ENCODE data around the gene SLC6A11.

The SLC6A11 gene

DNA sequence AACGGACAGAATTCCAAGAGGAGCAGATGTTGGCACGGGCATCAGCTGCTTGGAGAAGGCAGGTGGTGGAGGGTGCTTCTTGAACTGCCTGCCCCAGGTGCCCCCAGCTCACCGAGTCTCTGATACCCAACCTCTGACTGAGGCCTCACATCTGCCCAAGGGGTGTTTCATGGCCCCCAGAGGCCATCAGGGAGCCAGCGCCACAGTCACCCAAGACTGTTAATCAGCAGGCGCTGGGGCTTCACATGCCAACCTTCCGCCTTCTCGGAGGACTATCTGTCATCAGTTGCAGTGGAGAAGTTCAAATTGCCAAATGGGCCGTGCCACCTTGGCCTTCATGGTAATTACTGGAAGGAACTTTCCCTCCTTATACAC, 114.6 kb downstream of the SLC6A11 start:
- DNase-seq (ENCODE audit: low read depth), result no peak

DNA sequence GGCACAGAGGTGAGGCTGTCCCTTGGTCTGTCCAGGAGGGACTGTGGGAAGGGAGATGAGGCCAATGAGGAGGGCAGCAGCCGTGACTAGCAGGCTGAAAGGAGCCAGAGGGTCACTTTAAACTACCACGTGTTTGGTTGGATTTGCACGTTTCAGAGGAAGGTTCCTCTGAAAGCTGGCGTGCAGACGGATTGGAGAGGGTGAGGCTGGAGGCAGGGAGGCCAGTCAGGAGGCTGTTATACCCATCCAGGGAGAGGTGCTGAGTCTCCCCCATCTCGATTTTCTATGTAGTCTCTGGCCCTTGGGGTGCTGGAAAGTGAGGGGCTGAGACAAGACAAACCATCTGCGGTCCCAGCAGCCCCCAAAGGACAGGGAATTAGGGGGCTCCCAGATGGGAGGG, 116.6 kb downstream of the SLC6A11 start:
- no peak for DNase-seq (ENCODE audit: low read depth)

DNA sequence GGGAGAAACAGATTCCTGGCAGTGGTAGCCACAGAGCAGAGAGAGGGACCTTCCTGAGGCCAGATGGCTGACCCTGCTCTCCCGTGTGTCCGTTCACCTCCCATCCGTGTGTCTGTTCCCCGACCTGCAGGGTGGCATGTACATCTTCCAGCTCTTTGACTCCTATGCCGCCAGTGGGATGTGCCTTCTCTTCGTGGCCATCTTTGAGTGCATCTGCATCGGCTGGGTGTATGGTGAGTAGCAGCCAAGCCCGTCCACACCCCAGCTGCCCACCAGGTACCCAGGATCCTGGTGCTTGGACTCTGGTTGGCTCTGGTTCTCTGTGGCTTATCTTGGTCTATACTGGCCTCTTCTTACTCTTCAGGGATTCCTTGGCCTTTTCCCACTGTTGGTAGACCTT, 117.0 kb downstream of the SLC6A11 start:
- no peak for DNase-seq (ENCODE audit: low read depth)

DNA sequence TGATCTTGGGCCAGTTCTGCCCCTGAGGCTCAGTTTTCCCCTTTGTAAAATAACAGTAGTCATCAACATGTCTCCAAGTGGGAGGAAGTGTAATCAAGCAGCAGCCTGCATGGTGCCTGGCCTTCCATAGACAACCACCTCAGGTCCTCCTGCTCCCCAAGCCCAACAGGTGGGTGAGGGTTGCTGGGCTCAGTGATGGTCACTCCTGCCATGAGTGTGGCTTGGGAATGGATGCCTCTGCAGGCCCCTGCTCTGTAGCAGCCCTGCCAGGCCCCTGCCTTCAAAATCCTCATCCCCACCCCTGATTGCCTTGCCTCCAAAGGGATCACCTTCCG, 117.4 kb downstream of the SLC6A11 start:
- DNase-seq (ENCODE audit: low read depth), result no peak

DNA sequence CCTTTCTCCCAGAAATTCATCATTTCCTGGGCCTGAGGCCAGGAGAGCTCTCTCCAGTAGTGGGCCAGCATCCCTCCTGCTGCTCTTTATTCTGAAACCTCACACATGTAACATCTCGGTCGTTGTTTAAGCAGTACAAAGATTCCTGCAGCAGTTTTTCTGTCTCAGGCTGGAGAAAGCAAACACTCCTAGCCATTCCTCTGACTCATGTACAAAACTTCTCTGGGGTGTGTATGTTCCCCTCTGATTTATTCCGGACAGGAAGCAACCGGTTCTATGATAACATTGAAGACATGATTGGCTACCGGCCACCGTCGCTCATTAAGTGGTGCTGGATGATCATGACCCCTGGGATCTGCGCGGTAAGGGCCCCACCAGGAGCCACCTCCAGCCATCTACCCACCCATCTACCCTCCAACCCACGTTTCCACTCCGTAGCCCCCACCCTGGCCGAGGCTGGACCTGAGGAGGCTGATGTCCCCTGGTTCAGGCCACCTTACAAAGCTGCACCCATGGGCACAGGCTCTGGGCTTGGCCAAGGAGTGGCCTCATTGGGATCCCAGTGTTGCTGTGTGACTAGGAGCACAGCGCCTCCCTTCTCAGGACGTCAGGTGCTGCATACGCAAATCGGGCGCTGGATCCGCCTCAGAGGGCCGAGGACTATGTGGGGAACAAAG, 117.9 kb downstream of the SLC6A11 start:
- DNase-seq (ENCODE audit: low read depth), result peak; percentile 47

DNA sequence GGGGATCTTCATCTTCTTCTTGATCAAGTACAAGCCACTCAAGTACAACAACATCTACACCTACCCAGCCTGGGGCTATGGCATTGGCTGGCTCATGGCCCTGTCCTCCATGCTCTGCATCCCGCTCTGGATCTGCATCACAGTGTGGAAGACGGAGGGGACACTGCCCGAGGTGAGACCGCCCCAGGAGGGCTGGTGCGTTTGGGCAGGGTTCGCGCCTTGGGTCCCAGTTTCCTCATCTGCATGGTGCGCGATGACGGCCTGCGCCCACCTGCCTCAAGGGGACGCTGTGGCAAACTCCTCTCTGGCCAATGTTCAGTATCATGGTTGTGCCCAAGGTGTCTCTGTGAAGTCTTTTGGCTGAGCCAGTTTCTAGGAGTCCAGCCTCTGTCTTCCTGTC, 119.0 kb downstream of the SLC6A11 start:
- no peak for DNase-seq (ENCODE audit: low read depth)

DNA sequence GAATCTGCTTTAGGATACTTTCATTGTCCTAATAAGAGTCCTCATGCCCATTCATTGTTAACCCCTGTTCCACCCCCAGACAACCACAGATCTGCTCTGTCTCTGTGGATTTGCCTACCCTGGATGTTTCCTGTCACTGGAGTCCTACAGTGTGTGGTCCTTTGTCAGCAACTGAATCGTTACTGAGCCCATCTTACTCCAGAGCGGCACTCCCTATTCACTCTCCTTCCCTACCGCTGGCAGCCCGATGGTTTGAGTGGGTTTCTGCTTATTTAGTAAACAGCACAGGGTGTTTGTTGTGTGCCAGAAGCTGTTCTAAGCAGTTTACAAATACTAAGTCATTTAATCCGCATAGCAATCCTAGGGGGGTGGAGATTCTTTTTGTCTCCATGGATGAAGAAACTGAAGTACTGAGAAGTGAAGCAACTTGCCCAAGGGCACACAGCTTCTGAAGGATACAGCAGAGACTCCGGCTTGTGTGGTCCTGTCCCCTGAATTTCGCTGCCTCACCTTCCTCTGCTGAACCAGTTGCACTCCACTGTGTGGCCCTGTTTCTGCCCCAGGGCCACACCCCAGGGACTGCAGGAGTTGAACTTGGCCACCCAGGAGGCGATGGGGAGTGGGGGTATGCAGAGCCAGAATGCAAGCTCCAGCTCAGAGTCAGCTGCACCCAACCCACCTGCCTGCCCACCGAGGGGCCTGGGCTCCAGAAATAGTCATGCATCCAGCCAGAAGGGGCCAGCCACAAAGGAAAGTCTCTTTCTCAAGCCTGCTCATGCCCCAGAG, 120.0 kb downstream of the SLC6A11 start:
- DNase-seq (ENCODE audit: low read depth), result no peak

DNA sequence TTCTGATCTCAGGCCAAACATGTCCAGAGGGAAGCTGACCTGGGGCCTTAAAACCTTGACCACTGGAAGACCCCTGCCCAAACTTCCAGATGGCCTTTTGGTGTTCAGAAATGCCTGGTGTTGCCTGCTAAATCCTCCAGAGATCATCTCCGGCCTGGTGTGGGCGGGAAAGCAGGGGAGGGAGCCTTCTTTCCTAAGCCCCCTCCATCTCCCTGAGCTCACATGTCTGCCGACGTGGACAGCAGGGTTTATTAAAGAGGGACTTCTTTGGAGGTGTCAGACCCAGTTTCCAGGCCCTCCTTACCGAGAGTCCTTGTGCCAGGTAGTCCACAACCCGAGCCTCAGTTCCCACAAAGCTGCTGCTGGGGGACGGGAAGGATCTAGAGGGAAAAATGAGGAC, 120.7 kb downstream of the SLC6A11 start:
- DNase-seq (ENCODE audit: low read depth), result no peak

DNA sequence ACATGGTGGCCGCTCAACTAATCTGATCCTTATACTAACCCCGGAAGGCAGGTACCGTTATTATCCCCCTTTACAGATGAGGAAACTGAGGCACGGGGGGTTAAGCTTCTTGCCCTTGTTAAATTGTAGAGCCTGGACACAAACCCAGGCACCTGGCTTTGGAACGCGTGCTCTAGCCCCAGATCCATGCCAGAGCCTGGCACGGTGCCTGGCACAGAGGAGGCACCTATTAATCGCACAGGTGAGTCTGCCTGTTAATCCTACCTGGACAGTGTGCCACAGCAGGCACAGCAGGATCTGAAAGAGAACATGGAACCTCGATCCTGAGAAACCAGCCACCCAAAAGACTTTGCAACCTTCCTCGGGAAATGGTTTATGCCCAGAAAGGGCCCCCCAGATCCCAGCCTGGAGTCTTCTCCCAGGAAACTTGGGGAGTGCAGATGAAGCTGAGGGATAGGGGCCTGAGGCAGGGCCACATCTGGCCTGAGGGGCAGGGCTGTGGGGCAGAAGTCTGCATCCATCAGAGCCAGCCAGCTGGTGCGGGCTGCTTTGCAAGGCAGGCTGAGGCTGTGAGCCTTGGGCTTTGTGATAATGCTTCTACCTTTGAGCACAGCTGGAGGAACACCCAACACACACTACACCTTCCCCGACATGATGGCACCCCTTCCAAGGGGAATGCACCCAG, 121.3 kb downstream of the SLC6A11 start:
- DNase-seq (ENCODE audit: low read depth), result no peak

DNA sequence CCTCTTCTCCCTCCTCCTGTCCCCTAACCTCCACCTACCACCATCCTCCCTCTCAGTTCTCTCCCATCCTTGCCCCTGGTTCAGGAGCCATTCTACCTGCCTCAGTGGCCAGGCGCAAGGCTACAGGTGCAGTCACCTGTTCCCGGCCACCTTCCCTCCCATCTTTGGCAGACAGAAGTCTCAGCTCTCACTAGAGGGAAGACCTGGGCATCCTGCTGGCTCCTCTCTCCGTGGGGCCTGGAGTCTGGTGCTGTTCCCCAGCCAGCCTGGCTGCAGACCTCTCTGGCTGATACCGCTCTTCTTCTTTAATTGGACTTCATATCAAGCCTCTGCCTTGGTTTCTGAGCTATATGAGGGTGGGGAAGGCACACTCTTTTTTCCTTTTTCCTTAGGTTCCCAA, 123.5 kb downstream of the SLC6A11 start:
- DNase-seq (ENCODE audit: low read depth), result no peak

DNA sequence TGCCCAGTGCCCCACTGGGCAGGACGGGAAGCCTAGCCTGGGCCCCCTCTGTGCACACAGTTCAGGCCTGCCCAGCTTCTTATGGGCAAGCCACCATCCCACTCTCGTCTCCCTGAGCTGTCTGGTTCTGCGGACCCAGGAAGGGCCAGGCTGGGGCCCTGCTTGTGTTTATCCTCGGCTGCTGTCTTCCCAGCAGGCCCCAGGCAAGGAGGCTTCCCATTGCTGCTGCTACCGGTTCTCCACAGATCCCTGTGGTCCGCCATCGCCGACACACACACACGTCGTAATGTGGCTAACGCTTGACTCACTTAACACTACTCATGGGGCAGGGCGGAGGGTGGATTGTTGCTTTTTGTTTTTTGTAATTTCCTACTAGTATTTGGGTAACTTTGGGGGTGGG, 124.1 kb downstream of the SLC6A11 start:
- DNase-seq (ENCODE audit: low read depth), result no peak

DNA sequence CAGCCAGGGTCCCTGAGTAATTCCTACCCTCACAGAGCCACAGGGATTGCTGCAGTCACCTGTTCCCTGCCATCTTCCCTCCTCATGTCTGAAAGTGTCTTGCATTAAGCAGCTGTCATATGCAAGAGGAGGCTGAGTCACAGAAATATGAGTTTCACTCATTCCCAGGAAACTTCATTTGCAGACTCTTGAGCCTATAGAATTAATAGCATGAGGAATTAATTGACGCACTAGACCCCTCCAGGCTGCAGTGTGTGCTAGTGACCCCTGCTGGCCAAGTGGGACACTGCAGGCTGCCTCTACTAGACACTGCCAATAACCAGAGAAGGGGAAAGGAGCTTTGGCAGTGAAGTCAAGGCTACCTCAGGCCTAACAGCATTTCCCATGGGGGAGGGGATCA, 125.9 kb downstream of the SLC6A11 start:
- DNase-seq (ENCODE audit: low read depth), result peak; percentile 24

DNA sequence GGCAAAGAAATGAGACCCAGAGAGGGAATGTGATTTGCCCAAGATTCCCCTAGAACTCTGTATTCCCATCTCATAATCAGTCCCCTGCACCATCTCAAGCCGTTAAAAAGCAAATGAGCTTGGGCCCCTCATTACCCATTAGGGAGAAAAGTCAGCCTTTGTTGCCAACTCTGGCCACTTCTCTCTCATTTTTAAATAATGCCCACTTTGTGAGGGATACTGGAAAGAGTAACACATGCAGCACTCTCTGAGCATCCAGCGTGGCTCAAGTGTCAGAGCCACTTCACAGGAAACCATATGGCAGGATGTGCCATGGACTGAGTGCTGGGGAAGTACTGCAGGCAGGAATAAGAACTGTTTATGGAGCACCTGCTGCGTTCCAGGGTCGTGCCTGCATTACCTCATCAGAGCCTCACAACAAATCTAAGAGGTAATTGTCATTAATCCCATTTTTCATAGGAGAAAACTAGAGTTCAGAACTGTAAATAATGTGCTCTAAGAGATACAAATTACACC, 126.7 kb downstream of the SLC6A11 start:
- no peak for DNase-seq (ENCODE audit: low read depth)

DNA sequence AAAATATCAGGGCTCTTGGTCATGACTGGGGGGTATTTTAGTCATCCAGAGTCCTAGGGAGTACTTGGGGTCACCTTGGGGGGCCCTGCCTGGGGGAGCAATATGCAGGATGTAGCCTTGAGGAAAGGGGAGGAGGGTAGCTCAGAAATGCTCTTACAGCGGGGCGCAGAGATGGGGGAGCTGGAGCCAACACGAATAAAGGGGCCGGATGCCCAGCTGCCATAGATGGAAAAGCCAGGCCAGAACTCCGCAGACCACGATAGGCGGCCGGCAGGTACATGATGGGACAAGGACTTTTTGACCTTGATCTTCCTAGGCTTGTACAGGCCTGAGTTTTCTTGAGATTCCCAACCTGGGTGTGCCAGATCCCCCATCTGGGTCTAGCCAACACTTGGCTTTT, 128.8 kb downstream of the SLC6A11 start:
- DNase-seq (ENCODE audit: low read depth), result no peak

DNA sequence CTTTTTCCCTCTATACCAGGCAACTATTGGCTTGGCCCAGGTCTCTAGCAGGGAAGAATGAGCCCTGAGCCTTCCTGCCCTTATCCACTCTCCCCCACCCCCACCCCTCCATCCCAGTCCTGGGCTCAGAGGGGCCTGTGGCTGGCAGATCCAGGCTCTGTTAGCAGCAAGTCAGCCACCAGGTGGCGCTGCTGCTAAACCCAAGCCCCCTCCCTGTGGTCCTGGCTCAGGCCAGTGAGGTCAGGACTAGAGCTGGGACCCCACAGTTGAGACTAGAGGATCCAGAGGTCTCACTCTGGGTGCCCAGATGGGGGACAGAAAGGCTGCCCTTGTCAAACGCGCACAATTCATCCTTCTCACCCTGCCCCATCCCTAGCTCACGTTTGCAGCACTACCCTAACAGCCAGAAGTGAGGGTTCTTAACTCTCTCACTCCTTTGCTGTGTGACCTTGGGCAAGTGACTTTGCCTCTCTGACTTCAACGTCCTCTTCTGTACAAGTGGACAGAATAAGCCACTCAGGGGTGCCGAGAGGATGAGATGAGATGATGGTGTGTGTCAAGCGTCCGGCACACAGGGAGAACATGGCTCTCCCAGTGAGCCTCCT, 129.8 kb downstream of the SLC6A11 start:
- peak; percentile 28 for DNase-seq (ENCODE audit: low read depth)

DNA sequence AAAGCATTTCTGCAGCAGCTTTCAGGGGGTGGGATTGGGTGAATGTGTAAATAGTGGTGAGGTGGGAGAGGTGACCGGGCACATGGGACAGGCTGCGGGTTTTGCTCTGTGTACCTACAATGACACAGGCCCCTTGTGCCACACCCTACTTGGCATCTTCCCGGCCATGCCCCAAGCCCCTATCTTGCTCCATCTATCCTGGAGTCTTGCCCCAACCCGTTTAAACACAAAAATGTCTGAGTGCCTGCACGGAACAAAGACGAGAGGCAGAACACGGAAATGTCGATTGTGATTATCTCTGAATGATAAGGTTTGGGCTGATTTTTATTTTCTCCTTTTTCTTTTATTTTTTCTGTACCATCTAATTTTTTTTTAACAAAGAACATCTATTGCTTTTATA, 130.5 kb downstream of the SLC6A11 start:
- DNase-seq (ENCODE audit: low read depth), result no peak

DNA sequence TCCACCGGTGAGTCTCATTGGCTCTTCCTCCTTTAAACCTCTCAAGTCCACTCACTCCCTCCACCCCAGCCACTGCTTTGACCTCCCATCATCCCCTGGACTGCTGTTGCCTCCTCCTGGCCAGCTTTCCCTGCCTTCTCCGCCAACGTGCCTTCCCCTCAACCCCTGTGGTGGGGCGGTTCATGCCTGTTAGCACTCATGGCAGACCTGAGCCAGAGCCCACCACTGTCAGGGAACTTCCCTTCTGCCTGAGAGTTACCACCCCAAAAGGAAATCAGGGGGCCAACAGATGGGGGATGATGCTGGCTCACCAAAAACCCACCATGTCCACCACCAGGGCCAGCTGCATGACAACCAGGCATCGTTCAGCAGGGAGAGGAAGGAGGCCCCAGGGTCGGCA, 132.3 kb downstream of the SLC6A11 start:
- DNase-seq (ENCODE audit: low read depth), result no peak

DNA sequence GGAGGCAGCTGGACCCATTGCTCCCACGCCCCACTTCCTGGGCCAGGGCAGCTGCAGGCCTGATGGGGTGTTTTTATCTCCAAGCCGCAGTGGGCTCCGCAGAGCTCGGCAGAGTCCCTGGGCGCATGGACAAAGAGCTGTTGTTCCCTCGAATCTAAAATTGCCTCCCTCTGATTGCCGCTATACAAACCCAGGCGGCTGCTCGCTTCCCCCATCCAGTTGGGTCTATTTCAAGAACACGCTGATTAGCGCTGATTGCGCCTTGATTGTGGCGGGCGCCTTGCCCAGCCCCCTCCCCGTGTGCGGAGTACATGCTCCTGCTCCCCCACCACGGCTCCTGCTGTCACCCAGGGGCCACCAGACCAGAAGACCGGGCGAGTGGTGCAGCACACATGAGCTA, 133.2 kb downstream of the SLC6A11 start:
- no peak for DNase-seq (ENCODE audit: low read depth)

DNA sequence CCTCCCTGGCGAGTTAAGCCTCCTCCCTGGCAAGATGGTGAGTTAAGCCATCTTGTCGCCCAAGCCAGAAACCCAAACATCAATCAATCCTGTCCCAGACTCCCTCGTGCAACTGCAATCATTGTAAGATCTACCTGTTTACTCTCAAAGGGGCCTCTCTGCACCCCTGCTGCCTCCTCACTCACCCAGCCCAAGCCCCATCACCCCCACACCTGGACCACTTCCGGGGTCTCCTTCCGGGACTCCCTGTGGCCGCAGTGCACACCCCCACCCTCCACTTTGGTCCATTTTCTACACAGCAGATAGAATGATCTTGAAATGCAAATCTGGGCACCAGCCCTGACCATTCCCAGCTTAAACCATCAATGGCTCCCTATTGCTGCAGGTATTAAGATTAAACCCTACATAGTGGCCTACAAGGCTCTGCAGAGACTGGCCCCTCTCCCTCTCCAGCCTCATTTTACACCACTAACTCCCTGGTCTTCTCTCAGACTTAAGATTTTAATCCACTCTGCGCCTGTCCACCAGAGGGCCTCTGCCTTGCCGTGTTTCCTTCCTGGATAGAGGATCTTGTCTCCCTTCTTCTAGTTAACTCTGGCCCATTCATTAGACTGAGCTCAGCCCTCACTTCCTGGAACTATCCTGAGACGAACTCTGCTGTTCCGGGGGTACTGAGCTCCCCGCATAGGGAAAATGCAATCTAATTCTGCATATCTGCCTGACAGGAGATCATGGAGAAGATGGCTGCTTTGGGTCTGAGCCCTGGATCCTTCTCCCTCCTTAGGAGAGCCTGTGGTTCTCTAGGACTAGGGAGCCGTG, 134.7 kb downstream of the SLC6A11 start:
- peak; percentile 62 for DNase-seq (ENCODE audit: low read depth)

DNA sequence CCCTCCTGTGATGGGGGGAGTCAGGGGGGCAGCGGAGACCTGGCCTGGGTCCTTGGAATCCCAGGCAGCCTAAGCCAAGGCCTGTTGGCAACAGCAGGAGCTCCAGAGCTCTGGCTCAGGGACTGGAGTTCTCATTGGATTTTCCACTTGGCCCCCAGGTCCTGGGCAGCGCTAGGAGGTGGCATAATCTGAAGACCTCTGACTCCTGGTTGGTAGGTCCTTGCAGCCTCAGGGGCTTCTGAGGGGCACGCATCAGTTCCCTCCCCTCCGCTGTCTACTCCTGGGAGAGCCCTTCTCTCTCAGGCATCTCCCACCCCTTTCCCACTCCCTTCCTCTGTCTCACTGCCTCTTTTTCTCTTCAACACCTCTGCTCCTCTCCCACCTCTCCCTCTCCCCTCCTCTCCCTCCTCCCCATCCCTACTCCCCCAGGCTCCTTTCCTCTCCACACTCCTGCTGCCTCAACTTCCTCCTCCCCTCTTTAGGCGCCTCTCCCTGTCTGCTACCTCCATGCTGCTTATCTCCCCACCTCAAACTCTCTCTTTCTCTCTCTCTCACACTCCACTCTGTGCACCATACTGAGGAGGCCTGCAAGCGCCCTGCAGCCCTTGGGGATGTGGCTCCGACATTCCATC, 135.4 kb downstream of the SLC6A11 start:
- no peak for DNase-seq (ENCODE audit: low read depth)

DNA sequence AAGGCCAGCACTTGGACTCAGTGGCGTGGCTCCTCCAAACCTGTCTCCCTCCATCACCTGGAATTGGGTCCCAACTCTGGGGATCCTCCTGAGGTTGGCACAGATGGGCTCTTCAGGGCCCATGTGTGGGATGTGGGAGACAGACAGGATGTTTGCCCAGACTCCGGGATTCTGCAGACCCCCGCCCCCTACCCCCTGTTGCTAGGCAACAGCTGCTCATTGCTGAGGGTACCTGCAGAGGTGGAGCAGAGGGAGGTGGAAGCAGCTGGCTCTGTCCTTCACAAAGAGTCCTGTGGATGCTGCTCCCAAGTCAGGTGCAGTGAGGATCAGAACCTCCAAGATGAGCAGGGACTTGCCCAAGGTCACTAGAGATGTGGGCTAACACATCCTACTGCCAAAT, 136.5 kb downstream of the SLC6A11 start:
- no peak for DNase-seq (ENCODE audit: low read depth)

Measured in iris pigment epithelial cell (primary cell).